HG02642 (cell line): ENCODE measurements around the gene TXN.
"Not testable (repeated sequence)": the region's sequence is repeated elsewhere in the genome, so short reads cannot be mapped to it uniquely, and the experiment has no call there.

Source experiments
- ATAC-seq: cut with Tn5 transposase; IDR thresholded peaks from one replicate; pipeline ENCODE4 v1.9.1; 2021; ENCODE audit warnings: mild to moderate bottlenecking; ENCODE audit not compliant: unreplicated experiment, poor library complexity

The TXN gene

DNA sequence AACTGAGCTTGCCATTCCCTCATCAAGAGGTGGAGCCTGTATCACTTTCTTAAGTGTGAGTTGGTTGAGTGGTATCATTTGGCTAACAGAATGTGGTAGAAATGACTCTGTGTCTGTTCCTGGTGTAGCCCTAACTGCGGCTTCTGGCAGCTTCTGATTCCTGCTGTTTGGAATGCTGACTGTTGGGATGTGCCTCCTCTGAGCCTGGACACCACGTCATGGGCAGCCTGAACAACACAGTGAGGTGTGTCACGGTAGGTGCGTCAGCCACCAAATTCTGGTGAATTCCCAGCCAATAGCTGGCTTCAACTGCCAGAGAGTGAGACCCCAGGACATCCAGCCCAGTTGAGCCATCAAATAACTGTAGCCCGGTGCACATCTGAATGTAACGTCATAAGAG lies 42.2 kb downstream of the TXN start:
- no peak for ATAC-seq

DNA sequence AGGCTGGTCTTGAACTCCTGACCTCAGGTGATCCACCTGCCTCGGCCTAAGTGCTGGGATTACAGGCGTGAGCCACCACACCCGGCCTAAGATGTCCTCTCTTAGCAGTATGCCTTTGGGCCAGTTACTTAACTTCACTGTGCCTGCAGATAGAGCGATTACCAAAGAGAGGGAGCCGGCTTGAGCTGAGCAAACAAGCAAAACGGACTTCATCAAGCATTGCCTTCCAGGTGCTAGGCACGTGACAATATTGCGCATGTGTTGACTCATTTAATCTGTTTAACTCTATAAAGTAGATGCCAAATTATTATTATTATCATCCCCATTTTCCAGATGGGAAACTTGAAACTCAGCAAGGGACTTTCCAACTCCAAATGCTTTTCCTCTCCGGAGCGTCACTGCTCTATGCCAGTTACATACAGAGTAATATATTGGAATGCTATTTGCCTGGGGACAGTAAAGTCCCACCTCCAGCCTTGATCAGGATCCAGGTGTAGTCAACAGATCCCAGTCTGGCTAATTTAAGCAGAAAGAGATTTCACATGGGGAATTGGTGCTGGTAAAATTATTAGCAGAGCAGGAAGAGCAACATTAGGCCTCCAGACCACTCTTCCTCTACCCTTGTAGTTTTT lies 42.8 kb downstream of the TXN start:
- no peak for ATAC-seq

DNA sequence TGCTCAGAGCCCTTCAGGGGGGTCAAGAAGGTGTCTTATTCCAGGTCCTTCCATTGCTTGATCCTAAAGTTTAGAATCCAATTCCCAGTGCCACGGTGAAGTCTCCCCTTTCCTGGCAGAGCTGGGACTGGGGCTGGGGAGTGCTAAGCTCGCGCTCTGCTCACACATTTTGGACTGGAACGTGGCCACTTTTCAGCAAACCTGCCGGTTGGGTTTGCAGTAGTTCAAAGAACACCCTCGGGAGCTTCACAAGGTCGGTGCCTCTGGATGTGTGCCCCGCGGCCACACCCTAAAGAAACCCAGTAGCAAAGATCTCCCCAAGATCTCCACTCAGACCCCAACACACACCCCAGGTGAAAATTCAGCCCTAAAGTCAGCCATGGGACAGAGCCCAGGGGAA lies 48.3 kb downstream of the TXN start, which contains the start of gene C9orf152:
Gene C9orf152, minus strand, starts transcription at position 129 of the 400 bp plus-strand sequence. CDS start 580 bp downstream, outside the sequence.
- ATAC-seq, result no peak

DNA sequence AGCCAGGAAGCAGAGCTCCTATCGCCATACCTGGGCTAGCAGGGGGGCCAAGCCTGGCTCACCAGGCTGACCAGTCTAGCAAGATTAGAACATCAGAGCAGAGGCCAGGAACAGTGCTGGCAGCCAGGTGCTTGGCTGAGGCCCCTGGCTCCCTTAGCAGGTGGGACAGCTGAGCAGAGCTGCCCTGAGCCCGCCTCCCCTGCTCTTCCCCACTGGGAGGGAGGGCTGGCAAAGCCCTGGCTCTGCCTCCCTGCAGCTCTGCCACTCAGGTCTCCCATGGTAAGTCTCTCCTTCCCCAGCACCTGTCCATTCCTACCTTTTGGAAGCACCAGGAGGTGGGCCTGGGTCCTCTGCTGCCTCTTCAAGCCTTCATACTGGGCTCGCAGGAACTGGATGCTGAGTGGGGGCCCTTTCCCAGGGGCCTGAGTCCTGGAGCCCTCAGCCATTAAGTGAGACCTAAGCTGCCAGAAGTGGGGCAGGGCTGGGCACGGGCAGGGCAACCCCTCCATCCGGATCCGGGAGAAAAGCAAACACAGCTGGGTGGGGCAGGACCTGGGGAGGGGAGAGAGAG lies 49.2 kb downstream of the TXN start:
- ATAC-seq, result no peak

DNA sequence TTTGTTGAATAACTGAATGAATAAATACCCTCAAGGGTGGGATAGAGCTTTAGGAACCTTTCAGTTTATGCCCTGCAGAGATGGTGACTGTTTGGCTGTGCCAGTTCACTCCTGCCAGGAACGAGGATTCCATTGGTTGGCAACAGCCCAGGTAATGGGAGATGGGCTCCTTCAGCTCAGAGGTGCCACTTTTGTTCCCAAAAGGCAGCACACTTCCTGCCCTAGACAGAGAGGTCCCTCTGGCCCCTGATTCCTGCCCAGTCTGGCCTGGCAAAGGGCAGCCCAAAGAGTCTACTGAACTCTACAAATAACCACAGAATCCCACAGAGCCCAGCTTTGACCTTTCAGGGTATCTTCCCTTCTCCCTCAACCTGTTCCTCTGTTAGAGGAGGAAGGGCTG lies 49.9 kb downstream of the TXN start:
- no peak for ATAC-seq

DNA sequence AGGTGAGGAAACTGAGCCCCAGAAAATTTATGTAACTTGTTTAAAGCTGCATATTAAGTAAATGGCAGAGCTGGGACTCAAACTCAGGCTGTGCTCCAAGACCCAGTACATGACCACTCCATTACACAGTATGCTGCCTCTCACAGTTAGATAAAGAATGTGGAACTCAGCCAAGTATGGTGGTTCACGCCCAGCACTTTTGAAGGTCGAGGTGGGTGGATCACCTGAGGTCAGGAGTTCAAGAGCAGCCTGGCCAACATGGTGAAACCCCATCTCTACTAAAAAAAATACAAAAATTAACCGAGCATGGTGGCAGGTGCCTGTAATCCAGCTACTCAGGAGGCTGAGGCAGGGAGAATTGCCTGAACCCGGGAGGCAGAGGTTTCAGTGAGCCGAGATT lies 50.7 kb downstream of the TXN start:
- ATAC-seq, result not testable (repeated sequence)

DNA sequence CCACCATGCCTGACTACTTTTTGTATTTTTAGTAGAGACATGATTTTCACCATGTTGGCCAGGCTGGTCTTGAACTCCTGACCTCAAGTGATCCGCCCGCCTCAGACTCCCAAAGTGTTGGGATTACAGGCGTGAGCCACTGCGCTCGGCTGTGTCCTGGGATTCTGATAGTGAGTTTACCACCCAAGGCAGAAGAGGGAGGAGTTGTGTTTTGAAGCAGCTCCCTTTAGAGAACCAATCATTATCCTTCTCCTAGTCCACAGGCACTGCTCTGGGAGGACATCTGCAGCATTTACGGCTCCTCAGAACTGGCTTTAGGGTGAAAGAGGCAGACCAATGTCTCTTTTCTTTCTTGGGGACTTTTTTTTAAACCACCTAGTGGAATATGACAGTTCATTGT lies 54.1 kb downstream of the TXN start:
- no peak for ATAC-seq

DNA sequence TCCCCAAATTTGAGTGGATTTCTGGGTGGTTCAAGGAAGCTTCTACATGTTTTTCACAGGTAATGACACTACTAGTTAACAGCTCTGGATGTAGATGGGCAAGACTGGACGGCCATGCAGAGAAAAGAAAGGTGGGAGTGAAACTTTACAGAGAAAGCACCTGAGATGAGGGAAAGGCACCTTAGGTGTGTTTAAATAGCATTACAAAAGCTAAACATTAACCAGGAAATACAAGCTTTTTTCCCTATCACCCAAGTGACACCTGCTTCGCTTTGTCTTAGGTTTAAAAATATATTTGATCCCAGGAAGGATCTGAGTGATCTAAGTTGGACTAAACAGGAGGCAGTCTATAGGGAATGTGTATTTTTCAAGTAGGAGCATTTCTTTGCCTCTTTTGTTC lies 56.7 kb downstream of the TXN start:
- ATAC-seq, result no peak

DNA sequence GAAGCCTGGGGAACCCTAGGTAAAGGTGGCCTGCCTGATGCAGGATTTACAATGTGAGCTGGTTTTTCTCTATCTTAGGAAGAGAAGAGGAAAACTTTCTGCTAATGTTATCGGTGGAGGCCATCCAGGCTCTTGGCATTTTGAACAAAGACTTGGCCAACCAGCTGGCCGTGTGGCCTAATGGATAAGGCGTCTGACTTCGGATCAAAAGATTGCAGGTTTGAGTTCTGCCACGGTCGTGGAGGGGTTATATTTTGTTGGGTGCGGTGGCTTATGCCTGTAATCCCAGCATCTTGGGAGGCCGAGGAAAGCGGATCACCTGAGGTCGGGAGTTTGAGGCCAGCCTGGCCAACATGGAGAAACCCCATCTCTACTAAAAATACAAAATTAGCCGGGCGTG lies 58.0 kb downstream of the TXN start:
- ATAC-seq, result no peak

DNA sequence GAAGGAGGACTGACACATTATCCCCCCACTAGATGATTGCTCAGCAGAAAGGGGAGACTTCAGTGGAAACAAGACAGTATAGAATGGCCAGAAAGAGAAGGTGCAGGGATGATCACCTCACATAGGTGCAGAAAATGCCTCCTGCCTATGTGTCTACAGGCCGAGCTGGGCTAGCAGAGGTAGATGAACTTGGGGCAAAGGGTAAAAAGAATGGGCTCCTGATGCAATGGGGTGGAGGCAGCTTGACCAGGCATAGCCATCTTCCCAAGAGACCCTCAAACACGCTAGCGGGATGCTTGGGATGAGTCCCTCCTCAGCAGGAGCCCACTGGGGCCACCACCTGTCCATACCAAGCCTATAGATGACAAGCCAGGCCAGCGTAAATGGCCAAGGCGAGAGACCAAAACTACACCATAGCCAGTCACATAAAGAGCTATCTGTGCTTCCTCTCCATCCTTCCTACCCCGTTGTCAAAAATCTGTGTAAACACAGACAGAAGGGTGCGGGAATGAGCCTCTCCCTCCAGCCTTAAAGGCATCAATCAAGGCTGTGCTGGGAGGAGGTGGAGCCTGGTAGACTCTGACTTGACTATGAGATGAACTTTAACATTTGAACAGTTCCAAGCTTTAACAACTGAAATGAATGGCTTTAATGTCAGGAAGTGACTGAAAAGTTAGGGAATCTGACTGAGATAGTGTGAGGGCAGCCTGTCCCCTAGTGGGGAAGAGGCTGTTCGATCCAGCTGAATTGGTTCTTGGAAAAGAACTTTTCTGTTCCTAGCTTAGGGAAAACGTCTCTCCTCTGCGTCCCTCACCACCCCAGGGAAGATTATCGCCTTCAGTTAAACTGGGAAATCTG lies 58.7 kb downstream of the TXN start:
- no peak for ATAC-seq

DNA sequence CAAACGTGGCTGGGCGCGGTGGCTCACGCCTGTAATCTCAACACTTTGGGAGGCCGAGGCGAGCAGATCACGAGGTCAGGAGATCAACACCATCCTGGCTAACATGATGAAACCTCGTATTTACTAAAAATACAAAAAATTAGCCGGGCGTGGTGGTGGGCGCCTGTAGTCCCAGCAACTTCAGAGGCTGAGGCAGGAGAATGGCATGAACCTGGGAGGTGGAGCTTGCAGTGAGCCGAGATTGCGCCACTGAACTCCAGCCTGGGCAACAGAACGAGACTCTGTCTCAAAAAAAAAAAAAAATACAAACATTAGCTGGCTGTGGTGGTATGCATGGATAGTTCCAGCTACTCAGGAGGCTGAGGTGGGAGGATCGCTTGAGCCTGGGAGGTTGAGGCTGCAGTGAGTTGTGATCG lies 60.2 kb downstream of the TXN start:
- ATAC-seq, result not testable (repeated sequence)
